ENCODE measurements around the gene TRAPPC12.

Gene TRAPPC12

GRCh38 chr2:3420076-3420768 lies 40.7 kb downstream of the TRAPPC12 start:
- FAIRE-seq (no peak), DNase-seq (ENCODE audit: insufficient read length, low spot score) (no peak)
- TF ChIP-seq, protein P1, sequence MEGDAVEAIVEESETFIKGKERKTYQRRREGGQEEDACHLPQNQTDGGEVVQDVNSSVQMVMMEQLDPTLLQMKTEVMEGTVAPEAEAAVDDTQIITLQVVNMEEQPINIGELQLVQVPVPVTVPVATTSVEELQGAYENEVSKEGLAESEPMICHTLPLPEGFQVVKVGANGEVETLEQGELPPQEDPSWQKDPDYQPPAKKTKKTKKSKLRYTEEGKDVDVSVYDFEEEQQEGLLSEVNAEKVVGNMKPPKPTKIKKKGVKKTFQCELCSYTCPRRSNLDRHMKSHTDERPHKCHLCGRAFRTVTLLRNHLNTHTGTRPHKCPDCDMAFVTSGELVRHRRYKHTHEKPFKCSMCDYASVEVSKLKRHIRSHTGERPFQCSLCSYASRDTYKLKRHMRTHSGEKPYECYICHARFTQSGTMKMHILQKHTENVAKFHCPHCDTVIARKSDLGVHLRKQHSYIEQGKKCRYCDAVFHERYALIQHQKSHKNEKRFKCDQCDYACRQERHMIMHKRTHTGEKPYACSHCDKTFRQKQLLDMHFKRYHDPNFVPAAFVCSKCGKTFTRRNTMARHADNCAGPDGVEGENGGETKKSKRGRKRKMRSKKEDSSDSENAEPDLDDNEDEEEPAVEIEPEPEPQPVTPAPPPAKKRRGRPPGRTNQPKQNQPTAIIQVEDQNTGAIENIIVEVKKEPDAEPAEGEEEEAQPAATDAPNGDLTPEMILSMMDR (IDR thresholded peaks at IDR 0.05; ENCODE audit: insufficient read depth, missing control alignments), result no peak

GRCh38 chr2:3420769-3421397 lies 41.4 kb downstream of the TRAPPC12 start:
- FAIRE-seq (no peak), DNase-seq (ENCODE audit: insufficient read length, low spot score) (no peak)
- TF ChIP-seq, protein P1 (IDR thresholded peaks at IDR 0.05; ENCODE audit: insufficient read depth, missing control alignments), result no peak

GRCh38 chr2:3421580-3421979 lies 42.1 kb downstream of the TRAPPC12 start:
- DNase-seq (ENCODE audit: insufficient read length, low spot score) (no peak), FAIRE-seq (no peak)

DNA sequence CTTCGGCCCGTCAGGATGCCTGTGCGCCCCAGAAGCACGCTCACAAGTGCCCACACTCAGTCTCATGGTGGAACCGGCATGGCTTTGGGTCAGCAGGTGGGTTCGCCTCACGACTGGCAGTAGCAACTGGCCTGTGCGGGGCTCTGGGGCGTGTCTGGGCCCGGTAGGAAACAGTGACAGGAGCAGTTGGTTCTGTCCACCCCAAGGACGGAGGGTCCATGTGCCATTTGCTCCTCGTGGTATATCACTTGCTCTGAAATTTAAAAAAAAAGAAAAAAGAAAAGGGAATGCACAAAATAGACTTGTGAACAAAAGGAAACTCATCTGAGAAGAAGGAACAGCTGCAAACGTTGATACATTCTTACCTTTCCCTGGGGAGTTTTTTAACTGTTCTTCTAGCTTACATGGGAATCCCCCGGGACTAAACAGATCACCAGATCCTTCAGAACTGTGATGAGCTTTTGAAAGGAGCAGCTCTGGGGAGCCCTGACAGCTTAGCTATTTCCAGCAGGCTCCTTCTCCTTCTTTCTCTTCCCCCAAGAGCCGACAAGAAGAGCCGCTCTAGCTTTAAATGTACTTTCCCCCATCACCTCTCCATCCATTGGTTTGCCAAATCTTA lies 42.8 kb downstream of the TRAPPC12 start:
- TF ChIP-seq, protein P1 (IDR thresholded peaks at IDR 0.05; ENCODE audit: insufficient read depth, missing control alignments), result no peak
- DNase-seq (ENCODE audit: insufficient read length, low spot score), result no peak
- no peak for FAIRE-seq

More at GRCh38 chr2:3421580-3421979, 42.1 kb downstream of the TRAPPC12 start:
- TF ChIP-seq, protein P1 (IDR thresholded peaks at IDR 0.05; ENCODE audit: insufficient read depth, missing control alignments), result no peak

GRCh38 chr2:3423492-3424170 lies 44.1 kb downstream of the TRAPPC12 start:
- FAIRE-seq, result no peak
- peak; percentile 62 for DNase-seq (ENCODE audit: insufficient read length, low spot score)
- TF ChIP-seq, protein P1 (IDR thresholded peaks at IDR 0.05; ENCODE audit: insufficient read depth, missing control alignments), result peak; percentile 95

DNA sequence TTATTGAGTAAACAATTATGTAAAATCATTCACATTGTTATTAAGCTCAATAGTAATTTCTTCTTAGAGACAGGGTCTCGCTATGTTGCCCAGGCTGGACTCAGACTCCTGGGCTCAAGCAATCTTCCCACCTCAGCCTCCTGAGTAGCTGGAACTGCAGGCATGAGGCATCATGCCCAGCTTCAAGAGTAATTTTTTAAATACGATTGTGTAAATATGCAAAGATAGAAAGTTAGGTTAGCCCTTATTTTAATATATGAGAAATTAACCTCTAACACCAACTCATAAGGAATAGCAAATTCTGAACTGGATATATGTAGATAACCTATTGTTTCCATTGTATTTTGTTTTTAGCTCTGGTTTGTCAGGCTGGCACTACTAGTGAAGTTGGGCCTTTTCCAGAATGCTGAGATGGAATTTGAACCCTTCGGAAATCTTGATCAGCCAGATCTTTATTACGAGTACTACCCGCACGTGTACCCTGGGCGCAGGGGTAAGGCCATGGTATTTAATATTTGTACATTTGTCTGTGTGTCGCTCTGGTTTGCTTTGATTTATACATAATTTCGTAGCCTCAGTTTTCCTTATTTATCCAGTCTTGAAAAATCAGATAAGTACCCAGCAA lies 44.8 kb downstream of the TRAPPC12 start:
- DNase-seq (ENCODE audit: insufficient read length, low spot score) (no peak), FAIRE-seq (no peak)
- TF ChIP-seq, protein P1 (IDR thresholded peaks at IDR 0.05; ENCODE audit: insufficient read depth, missing control alignments), result no peak
